ENCODE measurements around the gene CD40.
"Not testable (repeated sequence)": the region's sequence is repeated elsewhere in the genome, so short reads cannot be mapped to it uniquely, and the experiment has no call there.

Gene CD40

DNA sequence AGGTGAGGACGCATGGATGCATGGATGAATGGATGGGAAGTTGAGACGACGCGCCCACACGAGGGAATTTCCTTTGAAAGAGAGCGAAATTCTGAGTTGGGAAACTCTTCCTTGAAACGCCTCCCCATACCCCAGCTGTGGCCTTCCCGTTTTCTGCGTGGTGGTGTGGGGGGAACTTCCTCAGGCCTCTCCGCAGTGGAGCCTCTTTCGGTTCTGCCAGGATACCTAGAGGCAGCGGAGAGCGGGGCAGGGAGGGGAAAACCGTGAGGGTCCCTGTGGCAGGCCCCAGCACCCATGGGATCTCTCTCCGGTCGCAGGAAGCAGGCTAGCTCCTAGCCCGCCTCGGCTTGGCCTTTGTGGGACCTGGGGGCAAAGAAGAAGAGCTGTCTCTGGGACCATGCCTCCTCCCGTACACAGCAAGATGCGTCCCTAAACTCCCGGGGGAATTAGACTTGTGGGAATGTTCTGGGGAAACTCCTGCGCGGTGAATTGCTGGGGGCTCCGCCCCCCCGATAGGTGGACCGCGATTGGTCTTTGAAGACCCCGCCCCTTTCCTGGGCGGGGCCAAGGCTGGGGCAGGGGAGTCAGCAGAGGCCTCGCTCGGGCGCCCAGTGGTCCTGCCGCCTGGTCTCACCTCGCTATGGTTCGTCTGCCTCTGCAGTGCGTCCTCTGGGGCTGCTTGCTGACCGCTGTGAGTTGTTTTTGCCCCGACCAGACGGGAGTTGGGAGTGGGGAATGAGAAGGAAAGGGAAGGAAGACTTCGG lies at the start of gene CD40:
TSS of gene CD40 (plus strand) at position 611 of the 764 bp plus-strand sequence. CDS start at position 641, 30 bp downstream.
- DNase-seq, result no peak

DNA sequence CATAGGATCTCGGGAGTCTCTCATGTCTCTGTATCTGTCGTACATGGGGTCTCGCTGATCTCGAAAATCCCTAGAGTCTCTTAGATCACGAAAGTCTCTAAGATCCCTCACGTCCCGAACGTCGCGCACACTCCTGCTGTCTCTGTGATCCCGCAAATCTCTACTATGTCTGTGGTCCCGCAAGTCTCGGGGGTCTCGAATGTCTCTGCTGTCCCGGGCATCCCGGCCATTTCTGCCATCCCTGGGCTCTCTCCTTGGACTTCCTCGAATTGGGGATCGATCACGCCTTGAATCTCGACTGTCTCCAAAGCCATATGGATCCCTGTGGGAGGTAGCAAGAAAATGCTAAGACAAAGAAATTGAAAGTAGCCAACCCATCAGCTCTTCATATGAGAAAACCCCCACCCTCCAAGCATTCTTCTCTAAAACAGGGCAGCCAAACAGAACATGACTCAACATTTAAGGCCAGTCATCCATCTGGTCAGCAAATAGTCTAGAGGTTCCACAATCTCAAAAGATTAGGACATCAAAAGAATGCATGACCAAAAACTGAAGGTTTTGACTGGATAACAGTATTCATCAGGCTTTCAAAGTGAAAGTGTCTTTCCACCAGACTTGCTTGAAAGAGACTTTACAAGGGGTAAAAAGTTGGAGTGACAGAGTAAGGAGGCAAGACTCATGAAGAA lies 47.8 kb upstream of the CD40 start:
- DNase-seq, result no peak

- DNase-seq, result no peak
These were observed 46.5 kb upstream of the CD40 start for GRCh38 chr20:46071573-46071972.

- no peak for DNase-seq
These were observed 45.1 kb upstream of the CD40 start for GRCh38 chr20:46073024-46073423.

DNA sequence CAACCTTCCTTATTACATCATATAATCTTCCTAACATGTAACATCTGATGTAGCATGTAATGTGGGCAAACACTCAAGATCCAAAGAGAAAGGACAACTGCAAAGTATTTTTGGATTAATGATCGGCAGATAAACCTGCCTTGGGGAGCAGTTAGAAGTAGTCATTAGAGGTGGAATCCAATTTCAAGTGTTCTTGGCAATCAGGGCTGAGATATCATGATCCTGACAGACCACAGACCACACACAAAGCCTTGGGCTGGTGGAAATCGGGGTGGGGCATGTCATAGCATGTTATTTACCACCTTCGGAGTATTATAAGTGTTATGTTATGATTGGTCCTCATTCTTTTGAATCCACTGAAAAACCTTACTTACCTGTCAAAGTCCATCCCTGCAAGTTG lies 44.7 kb upstream of the CD40 start:
- DNase-seq, result no peak

DNA sequence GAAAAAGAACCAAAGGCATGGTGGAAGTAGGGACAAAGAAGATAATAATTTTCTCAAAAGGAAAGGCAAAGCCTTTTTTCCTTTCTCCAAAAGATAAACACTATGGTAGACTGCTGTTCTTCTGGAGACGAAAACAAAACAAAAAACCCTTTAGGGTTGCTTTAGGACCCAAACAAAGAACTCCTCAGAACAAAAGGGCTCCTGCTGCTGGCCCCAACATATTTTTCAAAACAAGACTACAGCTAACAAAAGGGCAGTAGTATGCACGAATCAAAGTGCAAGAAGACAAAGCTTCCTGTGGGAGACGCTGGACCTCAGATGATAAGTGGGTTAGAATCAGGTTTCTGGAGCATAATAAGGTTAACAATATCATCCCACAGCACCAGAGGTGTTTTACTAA lies 44.1 kb upstream of the CD40 start:
- peak; percentile 40 to 50 for DNase-seq

DNA sequence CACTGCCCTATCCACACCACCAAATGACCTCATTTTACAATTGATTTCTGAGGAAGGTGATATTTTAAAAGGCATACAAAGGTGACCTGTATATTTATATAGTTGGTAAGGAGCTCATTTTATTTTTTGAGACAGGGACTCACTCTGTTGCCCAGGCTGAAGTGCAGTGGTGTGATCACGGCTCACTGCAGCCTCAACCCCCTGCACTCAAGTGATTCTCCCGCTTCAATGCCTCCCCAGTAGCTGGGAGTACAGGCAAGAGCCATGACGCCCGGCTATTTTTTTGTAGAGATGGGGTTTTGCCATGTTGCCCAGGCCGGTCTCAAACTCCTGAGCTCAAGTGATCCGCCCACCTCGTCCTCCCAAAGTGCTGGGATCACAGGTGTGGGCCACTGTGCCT lies 41.3 kb upstream of the CD40 start:
- DNase-seq, result no peak

DNA sequence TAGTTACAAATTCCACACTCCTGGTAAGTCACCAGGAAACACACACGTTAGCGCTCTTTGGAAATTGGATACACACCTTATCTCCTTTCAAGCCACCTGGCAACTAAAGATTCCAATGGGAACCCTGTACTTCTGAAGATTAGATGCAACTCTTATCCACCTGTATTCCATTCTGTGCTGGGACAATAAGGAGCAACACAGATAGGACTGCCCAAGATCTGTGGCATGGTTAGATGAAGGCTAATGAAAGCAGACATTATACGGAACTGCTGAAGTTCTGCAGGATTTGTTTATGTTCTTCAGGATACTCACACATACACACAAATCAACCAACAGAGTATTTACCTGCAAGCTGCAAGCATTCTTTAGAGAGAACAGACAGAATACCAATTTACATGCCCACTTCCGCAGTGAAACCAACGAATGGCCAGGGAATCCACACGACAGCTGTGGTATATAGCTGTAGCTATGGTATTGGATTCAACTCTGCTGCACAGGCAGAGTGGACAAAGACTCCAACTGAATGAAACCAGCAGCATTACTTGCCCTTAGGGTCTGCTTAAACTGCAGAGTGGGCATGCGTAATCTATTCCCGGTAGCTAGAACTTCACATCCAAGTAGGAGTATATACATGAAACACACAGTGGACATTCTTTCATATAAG lies 40.3 kb upstream of the CD40 start:
- DNase-seq, result no peak

- DNase-seq, result no peak
These were observed 39.2 kb upstream of the CD40 start for GRCh38 chr20:46078954-46079353.

DNA sequence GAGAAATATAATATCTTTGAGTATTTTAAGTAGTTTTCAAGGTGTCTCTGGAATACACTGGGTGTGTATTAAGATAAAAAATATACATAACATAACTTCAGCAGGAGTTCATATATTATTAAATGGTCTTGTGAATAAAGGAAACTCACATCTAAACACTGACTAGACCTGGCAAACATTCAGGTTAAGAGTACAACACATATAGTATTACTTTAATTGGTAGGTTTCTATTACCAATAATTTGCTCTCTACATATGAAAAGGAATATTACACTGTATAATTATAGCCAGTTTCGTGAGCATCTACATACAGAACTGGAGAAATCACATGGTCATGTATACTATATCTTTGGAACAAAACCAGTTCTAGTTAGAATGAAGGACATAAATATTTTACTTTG lies 37.0 kb upstream of the CD40 start:
- DNase-seq, result peak in 1 of 2 experiments; percentile 34

GRCh38 chr20:46083101-46083500 lies 35.0 kb upstream of the CD40 start:
- no peak for DNase-seq

- no peak for DNase-seq
These were observed 34.5 kb upstream of the CD40 start for GRCh38 chr20:46083531-46084061.

- no peak for DNase-seq
These were observed 33.3 kb upstream of the CD40 start for GRCh38 chr20:46084805-46085178.

DNA sequence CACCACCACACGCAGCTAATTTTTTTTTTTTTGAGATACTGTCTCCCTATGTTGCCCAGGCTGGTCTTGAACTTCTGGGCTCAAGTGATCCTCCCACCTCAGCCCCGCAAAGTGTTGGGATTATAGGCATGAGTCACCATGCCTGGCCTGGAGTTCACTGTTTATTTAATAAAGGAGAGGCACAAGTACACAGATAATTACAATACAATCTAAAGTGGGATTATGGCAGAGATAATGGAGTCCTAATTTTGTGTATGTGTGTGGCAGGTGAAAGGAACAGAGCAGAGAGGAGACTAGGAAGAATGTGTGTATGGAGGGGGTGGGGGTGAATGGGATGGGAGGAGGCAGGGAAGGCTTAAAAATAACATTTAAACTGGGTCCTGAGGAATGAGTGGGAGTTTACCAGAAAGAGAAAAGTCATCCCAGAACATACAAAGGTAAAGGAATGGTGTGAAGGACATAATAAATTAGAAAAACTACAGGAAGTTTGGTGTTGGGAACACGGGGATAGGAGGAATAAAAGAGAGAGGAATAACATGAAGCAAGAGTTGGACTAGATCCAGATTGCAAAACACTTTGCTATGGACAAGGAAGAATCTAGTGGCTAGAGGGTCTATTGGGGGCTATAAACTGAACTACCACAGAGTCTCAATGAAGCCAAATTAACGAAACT lies 32.8 kb upstream of the CD40 start:
- DNase-seq, result peak; percentile 36 to 62

DNA sequence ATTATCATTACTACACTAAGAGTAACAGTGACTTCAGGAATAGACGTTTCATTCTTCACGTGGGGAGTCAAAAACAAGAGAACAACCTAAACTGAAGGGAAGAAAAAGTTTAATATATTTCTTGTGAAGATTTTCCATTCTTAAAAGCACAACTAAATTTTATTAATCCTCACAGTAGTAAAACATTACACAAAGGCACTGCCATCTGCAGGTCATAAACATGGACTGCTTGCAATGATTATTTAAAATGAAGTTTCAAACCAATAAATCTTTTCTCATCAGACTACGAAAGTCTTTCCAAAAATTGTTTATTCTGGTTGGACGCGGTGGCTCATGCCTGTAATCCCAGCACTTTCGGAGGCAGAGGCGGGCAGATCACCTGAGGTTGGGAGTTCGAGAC lies 31.0 kb upstream of the CD40 start:
- DNase-seq, result no peak

- DNase-seq, result peak in 1 of 2 experiments; percentile 22
These were observed 29.5 kb upstream of the CD40 start for GRCh38 chr20:46088409-46089166.

- peak in 1 of 2 experiments; percentile 55 for DNase-seq
These were observed 29.0 kb upstream of the CD40 start for GRCh38 chr20:46089167-46089416.

- DNase-seq, result peak; percentile 95 to 98
These were observed 28.4 kb upstream of the CD40 start, which contains the start of gene NCOA5 for GRCh38 chr20:46089417-46090388. Gene NCOA5, minus strand, starts transcription at chr20:46089962. Its CDS starts 10,538 bp downstream, at chr20:46079424.

DNA sequence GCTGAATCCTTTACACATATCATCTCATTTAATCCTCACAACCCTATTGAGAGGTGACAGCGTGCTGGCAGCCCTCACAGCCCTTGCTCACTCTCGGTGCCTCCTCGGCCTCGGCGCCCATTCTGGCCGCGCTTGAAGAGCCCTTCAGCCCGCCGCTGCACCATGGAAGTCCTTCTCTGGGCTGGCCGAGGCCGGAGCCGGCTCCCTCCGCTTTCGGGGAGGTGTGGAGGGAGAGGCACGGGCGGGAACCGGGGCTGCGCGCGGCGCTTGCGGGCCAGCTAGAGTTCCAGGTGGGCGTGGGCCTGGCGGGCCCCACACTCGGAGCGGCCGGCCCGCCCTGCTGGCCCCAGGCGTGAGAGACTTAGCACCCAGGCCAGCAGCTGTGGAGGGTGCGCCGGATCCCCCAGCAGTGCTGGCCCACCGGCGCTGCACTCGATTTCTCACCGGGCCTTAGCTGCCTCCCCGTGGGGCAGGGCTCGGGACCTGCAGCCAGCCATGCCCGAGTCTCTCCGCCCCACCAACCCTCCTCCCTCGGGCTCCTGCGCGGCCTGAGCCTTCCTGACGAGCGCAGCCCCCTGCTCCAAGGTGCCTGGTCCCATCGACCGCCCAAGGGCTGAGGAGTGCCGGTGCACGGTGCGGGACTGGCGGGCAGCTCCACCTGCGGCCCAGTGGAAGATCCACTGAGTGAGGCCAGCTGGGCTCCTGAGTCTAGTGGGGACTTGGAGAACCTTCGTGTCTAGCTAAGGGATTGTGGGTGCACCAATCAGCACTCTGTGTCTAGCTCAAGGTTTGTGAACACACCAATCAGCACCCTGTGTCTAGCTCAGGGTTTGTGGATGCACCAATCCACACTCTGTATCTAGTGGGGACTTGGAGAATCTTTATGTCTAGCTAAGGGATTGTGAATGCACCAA lies 26.2 kb upstream of the CD40 start:
- DNase-seq, result not testable (repeated sequence)

GRCh38 chr20:46093531-46093930 lies 24.6 kb upstream of the CD40 start:
- DNase-seq, result no peak

Measured in NCI-H2081 (cell line).